ENCODE data around the gene TPP2. TPM values are rescaled to one million over a fixed set of nuclear protein-coding genes. Genes with fewer than 3 reads are reported as not detected.

The TPP2 gene
- total RNA-seq, 1 experiment from 2014 or later, result 68.3 TPM

- TF ChIP-seq, protein P1, sequence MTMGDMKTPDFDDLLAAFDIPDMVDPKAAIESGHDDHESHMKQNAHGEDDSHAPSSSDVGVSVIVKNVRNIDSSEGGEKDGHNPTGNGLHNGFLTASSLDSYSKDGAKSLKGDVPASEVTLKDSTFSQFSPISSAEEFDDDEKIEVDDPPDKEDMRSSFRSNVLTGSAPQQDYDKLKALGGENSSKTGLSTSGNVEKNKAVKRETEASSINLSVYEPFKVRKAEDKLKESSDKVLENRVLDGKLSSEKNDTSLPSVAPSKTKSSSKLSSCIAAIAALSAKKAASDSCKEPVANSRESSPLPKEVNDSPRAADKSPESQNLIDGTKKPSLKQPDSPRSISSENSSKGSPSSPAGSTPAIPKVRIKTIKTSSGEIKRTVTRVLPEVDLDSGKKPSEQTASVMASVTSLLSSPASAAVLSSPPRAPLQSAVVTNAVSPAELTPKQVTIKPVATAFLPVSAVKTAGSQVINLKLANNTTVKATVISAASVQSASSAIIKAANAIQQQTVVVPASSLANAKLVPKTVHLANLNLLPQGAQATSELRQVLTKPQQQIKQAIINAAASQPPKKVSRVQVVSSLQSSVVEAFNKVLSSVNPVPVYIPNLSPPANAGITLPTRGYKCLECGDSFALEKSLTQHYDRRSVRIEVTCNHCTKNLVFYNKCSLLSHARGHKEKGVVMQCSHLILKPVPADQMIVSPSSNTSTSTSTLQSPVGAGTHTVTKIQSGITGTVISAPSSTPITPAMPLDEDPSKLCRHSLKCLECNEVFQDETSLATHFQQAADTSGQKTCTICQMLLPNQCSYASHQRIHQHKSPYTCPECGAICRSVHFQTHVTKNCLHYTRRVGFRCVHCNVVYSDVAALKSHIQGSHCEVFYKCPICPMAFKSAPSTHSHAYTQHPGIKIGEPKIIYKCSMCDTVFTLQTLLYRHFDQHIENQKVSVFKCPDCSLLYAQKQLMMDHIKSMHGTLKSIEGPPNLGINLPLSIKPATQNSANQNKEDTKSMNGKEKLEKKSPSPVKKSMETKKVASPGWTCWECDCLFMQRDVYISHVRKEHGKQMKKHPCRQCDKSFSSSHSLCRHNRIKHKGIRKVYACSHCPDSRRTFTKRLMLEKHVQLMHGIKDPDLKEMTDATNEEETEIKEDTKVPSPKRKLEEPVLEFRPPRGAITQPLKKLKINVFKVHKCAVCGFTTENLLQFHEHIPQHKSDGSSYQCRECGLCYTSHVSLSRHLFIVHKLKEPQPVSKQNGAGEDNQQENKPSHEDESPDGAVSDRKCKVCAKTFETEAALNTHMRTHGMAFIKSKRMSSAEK (CRISPR knock-in tag; IDR thresholded peaks at IDR 0.05; ENCODE audit: borderline replicate concordance), result no peak
- TF ChIP-seq NR3C1 (CRISPR knock-in tag; conservative IDR thresholded peaks at IDR 0.05; ENCODE audit: low read depth), result no peak
These were observed 12.2 kb downstream of the TPP2 start (continued) for GRCh38 chr13:102608974-102609373.

DNA sequence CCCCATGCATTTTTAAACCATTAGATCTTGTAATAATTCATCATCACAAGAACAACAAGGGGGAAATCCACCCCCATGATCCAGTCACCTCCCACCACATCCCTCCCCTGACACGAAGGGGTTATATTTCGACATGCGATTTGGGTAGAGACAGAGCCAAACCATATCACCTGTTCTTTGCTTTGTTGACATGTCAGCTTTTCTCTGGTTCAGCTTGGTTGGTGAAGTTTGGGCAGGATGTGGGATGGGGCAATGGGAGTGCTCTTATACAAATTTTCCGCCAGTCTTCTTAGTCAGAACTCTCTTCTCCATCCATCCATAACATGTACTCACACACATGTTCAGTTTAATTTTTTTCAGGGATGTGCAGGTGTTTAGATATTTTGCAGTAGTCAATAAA lies 12.9 kb downstream of the TPP2 start:
- H3K9me3 Mint-ChIP-seq, result no peaks in the 10 kb centered on the region
- no peaks in the 10 kb centered on the region for H3K4me1 Mint-ChIP-seq
- no peak for DNase-seq (ENCODE audit: low spot score)
- no peak for ATAC-seq
- peaks cover 55% of the 10 kb centered on the region for H3K36me3 Mint-ChIP-seq
- H3K4me3 Mint-ChIP-seq, result no peak overlapping the region
- CTCF ChIA-PET, result no interaction called here
- no peaks in the 10 kb centered on the region for H3K27me3 Mint-ChIP-seq (ENCODE audit: low read depth)
- H3K27ac Mint-ChIP-seq, result no peak overlapping the region
- POLR2A ChIA-PET, result no interaction called here
- no peak for TF ChIP-seq MYBL2 (CRISPR knock-in tag; IDR thresholded peaks at IDR 0.05)
- no peak for TF ChIP-seq PRRX2 (CRISPR knock-in tag; IDR thresholded peaks at IDR 0.05)
- TF ChIP-seq CTCF (IDR thresholded peaks at IDR 0.05), result no peak
- no peak for TF ChIP-seq RORB (CRISPR knock-in tag; IDR thresholded peaks at IDR 0.05)

GRCh38 chr13:102610296-102610895 lies 13.6 kb downstream of the TPP2 start:
- Mint-ChIP-seq H3K27me3 (ENCODE audit: low read depth) (no peaks in the 10 kb centered on the region), H3K36me3 (peaks cover 48% of the 10 kb centered on the region)
- CTCF ChIA-PET, result no interaction called here

More at GRCh38 chr13:102610296-102610895, 13.6 kb downstream of the TPP2 start:
- Mint-ChIP-seq H3K27ac (no peak overlapping the region), H3K4me1 (no peaks in the 10 kb centered on the region), H3K4me3 (no peak overlapping the region), H3K9me3 (no peaks in the 10 kb centered on the region)
- no peak for DNase-seq (ENCODE audit: low spot score)
- POLR2A ChIA-PET, result no interaction called here
- ATAC-seq, result no peak
- TF ChIP-seq NFE2L1 (CRISPR knock-in tag; IDR thresholded peaks at IDR 0.05), result no peak
- TF ChIP-seq, protein P2, sequence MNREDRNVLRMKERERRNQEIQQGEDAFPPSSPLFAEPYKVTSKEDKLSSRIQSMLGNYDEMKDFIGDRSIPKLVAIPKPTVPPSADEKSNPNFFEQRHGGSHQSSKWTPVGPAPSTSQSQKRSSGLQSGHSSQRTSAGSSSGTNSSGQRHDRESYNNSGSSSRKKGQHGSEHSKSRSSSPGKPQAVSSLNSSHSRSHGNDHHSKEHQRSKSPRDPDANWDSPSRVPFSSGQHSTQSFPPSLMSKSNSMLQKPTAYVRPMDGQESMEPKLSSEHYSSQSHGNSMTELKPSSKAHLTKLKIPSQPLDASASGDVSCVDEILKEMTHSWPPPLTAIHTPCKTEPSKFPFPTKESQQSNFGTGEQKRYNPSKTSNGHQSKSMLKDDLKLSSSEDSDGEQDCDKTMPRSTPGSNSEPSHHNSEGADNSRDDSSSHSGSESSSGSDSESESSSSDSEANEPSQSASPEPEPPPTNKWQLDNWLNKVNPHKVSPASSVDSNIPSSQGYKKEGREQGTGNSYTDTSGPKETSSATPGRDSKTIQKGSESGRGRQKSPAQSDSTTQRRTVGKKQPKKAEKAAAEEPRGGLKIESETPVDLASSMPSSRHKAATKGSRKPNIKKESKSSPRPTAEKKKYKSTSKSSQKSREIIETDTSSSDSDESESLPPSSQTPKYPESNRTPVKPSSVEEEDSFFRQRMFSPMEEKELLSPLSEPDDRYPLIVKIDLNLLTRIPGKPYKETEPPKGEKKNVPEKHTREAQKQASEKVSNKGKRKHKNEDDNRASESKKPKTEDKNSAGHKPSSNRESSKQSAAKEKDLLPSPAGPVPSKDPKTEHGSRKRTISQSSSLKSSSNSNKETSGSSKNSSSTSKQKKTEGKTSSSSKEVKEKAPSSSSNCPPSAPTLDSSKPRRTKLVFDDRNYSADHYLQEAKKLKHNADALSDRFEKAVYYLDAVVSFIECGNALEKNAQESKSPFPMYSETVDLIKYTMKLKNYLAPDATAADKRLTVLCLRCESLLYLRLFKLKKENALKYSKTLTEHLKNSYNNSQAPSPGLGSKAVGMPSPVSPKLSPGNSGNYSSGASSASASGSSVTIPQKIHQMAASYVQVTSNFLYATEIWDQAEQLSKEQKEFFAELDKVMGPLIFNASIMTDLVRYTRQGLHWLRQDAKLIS (CRISPR knock-in tag; IDR thresholded peaks at IDR 0.05; ENCODE audit: borderline replicate concordance), result no peak
- no peak for TF ChIP-seq OVOL2 (CRISPR knock-in tag; IDR thresholded peaks at IDR 0.05; ENCODE audit: borderline replicate concordance)
